HG03521 (cell line): ENCODE data around the gene CPA4.

Experiments used
- ATAC-seq: cut with Tn5 transposase; IDR thresholded peaks from one replicate; pipeline ENCODE4 v1.9.1; 2021; ENCODE audit warnings: mild to moderate bottlenecking, moderate library complexity; ENCODE audit not compliant: unreplicated experiment

The CPA4 gene

DNA sequence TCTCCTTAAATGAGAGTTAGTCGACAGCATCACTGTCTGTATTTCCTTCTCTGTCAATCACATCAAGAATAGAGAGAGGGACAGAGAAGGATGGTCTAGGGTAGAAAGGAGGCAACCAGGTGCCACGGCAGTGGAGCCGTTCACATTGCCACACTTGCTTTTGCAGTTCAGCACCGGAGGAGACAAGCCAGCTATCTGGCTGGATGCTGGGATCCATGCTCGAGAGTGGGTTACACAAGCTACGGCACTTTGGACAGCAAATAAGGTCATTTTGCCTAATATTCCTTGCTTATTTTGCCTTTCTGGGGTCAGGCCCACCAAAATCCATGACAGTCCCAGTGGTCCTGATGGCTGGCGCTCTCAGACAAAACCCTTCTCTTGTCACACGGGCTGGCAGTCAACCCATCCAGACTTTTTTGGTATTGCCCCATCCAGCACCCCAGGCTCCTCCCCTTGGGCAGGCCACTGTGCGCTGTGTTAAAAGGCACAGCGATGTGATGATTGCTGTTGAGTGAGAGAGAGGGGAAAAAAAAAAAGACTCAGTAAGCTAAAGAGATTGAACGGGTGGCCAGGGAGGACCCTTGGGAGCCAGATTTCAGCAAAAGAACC lies 17.9 kb upstream of the CPA4 start:
- no peak for ATAC-seq

DNA sequence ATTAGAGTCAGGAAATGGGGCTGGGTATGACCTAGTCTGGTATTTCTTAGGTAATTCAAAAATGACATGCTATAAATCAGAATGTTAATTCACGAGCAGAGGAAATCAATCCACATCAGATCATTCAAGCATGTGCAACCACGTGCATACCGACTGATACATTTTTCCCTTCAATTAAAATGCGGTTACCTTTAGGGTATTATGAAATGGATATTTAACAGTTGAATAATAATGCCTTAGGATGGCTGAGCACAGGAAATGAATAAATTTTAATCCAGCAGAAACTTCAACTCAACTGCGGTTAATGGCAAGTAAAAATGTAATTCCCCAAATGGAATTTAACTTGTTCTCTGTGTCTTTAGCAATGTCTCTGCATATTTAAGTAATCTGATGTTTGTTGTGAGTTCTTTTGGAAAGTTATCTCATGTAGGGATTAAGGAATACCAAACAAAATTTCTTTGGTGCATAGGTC lies 17.1 kb upstream of the CPA4 start:
- no peak for ATAC-seq

DNA sequence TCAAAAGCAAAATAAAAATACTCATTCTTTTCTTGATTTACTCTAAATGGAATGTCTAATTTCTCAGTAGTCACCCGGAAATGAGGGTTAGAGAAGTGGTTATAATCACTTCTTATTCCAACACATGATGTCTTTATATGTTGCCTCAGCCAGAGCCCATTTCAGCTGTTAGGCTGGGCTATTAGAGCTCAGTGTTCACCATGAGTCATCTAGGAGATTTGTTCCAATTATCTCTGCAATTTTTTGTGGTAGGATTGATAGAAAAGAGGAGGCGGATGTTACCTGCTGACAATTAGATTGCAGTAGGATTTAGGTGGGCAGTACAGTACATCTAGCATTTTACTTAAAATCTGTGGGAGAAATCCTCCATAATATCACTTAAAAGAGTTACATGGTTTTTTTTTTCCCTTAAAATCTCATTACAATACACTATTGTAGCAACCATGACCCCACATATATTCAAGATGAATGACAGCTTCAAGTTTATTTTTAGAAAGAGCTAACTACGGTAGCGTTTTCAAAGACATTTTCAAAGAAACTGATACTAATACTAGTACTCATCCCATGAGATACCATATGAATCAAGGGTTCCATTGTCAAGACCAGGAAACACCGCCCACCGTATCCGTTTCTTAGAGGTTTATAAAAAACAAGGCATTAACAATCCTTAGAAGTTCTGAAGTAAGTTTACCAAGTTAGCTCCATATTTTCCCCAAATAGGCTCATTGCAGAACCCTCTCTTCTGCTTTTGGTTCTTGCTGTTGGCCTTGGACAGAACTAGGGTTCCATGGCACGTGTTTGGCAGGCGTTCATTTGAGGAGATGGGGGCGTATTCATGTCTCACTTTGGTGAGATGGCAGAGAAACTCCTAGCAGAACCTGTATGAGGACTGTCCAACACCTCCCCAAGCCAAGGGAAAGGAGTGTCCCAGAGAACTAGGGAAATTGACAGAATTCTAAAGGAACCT lies 15.9 kb upstream of the CPA4 start:
- no peak for ATAC-seq

DNA sequence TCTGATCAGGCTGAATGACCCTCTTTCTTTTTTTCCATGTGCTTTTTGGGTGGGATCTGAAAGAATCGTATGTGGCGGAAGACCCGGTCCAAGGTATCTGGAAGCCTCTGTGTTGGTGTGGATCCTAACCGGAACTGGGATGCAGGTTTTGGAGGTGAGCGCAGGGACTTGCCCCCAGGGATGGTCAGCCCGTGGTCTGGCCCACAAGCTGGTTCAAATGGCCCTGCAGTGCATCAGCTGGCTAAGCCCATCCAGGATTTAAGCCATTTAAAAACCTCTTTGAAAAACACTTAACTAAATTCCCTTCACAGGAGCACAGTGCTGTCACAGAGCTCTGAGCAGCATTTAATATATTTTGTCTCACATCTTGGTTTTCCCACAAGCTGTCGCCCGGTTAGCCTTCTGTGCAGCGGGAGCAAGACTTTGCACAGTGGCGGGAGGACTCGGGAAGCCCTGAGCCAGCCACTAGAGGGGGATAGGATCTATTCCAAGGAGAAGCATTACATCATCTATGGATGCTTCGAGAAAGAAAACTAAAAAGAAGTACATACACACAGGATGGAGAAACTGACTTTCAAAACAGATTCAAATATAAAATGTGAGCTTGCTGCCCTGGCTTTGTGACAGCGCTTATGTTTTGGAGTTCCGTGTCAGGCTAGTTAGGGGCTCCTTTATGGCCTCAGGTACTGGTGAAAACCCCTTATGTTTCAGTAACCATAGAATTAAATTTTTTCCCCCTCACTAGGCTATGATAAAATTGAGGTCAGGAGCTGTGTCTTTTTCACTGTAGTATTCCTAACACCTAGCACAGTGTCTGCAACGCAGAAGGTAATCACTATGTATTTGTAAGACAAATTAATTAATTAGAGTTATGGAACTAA lies 15.0 kb upstream of the CPA4 start:
- ATAC-seq: no peak

DNA sequence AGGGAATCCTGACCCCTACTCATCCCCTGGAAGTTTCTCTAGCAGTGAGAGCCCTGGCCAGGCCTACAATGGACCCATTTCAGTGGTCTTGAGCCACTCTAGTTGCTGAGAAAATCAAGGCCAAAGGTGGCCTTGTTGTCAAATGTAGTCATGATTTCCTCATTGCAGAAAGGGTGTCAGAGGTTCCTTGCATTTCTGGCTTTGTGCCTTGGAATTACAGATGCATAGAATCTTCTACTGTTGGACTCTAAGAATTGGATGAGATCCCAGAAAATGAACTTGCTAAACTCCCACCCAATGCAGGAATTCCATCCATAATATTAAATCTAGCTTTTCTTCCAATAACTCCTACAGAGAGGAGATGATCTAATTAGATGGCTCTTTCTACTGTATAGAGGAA lies 14.1 kb upstream of the CPA4 start:
- no peak for ATAC-seq

DNA sequence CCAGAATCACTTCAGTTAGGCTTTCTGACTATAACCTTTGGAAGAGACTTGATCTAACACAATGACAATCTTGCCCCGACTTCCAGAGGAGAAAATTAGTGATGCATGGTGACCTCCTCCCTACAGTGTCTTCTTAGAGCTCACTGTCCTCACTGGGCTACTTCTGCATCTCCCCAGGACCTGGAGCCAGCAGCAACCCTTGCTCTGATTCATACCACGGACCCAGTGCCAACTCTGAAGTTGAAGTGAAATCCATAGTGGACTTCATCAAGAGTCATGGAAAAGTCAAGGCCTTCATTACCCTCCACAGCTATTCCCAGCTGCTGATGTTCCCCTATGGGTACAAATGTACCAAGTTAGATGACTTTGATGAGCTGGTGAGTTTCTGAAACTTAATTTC lies 13.7 kb upstream of the CPA4 start:
- no peak for ATAC-seq

DNA sequence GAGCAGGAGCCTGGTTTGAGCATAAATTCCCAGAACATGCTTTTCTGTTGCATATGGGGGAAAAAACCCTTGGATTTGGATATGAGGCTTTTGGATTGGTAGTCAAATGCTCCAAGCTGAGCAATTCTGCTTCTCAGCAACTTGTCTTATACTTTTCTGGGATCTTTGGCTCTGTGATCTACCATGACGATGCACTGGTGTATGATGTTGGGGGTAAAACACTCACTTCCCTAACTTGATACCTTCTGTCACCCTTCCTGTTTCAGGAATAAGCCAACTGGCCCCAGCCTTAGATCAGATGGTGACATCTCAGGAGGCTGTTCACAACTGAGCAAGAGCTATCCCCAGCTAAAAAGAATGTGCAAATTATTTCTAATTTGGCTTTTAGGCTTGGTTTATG lies 13.1 kb upstream of the CPA4 start:
- no peak for ATAC-seq

DNA sequence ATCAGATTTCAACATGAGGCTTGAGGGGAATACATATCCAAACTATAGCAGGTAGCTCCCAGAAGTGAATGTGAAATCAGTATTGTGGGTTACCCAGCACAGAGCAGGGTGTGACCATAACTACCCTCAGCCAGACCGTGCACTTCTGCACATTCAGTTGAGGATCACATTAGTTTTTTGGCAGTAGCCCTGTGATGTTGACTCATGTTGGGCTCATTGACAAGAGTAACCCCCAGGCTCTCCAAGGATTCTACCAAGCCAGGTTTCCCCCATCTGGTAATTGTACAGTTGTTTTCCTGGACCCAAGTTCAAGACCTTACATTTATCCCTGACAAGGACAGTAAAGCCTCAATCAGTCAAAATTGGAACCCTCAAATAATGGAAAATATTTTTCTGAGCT lies 11.7 kb upstream of the CPA4 start:
- no peak for ATAC-seq

DNA sequence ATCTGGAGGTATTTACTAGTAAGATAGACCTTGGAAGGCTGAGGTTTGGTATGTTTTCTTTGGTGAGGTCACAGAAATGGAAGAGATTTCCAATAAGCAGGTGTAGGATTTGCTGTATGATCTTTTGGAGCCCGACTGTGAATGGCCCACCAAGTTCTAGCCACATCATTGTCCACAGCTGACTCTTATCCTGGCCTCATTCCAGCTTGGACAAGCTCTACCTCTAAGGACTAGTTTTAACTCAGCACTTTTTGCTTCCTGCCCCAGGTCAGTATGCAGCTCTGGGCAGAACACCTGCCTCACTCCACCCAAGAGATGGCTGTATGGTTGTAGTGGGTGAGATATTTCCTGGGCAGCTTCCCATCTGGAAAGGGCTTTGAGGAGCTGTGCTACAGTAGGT lies 6.1 kb upstream of the CPA4 start:
- no peak for ATAC-seq

DNA sequence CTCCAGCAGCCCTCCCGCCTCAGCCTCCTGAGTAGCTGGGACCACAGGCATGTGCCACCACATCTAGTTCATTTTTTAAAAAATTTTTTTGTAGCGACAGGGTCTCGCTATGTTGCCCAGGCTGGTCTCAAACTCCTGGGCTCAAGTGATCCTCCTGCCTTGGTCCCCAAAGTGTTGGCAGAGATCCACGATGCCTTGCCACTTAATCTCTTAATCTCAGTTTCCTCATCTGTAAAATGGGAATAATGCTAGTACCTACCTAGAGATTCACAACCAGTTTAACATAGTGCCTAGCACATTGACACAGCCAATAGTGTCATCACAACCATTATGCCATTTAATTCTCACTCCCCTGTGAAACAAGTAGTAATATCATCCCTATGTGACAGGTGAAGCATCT lies 4.8 kb upstream of the CPA4 start:
- ATAC-seq: no peak

DNA sequence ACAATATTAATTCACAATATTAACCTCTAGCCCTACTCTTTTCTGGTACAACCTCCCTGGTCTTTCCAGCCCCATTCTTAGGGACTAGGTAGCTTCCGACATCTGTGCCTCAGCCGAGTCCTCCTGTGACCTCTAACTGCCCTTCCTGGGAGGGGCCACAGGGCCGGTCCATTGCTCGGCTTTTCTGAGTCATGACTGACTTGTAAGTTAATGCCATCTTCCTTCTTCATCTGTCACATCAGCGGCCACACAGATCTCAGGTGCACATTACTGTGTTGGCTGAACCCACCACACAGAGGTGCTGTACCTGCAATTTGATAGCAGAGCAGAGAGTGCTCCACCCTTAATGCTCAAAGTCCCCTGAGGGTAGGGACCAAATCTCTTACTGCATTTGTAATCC lies 4.1 kb upstream of the CPA4 start:
- ATAC-seq: no peak

DNA sequence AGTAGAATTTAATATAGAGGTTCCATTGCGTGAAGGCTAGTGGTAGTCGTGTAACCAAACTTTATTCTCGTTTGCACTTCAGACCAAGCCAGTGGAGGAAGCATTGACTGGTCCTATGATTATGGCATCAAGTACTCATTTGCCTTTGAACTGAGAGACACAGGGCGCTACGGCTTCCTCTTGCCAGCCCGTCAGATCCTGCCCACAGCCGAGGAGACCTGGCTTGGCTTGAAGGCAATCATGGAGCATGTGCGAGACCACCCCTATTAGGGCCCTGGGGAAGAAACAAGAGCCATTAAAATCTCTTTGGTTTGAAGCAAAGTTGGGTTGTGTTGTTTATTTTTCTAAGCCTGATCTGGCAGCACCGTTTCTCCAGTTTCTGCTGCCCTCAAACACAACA lies 3.5 kb upstream of the CPA4 start:
- ATAC-seq: no peak

DNA sequence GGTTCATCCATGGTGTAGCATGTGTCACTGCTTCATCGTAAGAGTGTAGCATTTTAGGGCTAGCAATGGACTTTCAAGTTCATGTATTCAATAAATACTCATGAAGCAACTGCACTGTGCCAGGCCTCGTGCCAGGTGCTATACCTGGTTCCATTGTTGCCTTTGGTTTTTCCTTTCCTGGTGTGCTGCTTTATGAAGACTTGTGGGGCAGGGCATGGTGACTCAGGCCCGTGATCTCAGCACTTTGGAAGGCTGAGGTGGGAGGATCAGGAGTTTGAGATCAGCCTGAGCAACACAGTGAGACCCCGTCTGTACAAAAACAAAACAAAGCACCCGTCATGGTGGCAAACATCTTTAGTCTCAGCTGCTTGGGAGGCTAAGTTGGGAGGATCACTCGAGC lies 2.2 kb upstream of the CPA4 start:
- no peak for ATAC-seq

DNA sequence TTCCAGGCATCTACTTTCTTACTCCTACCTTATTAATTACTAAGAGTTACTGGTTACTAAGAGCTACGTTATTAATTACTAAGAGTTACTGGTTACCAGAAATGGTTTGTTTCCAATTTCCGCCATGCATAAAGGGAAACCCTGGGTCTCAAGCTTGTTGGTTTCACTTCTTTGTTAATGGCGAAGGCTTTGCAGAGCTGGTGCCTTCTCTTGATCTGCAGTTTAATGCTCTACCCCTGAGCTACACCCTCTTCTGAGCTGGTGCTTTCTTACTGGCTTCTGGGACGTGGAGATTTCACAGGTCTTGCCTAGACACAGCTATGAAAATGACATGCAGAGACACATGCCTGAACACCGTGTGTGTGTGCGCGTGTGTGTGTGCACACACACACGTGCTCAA lies 560 bp downstream of the CPA4 start:
- no peak for ATAC-seq

DNA sequence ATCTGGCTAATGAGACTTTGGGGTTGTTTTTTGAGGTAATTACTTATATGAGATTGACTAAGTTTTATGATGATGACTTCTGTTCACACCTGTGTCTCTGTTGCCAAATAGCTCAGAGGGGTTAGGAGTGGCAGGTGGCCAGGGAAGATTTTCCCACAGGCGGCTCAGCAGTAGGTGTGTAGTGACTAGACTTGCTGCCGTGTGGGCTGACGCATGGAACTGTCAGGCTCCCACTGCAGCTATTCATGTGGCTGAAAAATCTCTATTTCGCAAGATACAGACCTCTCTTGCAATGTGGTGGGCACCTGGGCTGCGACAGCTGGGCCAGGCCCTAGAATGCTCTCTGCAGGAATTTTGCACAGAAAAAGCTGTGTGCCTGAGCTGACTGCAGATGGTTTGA lies 1.4 kb downstream of the CPA4 start:
- ATAC-seq: no peak

DNA sequence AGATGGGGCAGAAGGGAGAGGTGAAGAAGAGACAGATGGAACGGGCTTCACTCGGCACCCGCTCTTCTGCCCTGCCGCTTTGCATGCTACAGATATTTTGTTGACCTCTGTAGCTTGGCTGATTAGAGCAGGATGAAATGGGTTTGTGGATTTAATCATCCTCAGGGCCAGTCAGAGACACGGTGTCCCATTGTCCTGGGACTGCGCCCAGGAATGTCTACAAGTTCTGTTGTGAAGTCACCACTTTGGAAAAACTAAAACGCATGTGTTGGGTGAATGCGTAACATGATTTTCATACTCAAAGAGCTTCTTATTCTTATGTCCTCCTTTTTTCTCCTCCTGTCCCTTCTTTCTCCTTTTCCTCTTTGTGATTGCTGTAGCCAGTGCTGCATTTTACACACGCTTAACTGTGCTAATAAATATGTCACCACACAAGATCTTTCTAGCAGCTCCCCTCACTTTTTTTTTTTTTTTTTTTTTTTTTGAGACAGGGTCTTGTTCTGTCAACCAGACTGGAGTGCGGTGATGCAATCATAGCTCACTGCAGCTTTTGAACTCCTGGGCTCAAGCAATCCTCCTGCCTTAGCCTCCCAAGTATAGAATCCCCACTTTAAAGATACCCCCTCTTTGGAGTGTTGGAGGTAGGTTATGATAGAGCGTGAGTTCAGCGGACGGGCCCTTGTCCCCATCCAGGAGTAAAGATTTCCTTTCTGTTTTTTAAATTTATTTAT lies 3.4 kb downstream of the CPA4 start:
- ATAC-seq: no peak

DNA sequence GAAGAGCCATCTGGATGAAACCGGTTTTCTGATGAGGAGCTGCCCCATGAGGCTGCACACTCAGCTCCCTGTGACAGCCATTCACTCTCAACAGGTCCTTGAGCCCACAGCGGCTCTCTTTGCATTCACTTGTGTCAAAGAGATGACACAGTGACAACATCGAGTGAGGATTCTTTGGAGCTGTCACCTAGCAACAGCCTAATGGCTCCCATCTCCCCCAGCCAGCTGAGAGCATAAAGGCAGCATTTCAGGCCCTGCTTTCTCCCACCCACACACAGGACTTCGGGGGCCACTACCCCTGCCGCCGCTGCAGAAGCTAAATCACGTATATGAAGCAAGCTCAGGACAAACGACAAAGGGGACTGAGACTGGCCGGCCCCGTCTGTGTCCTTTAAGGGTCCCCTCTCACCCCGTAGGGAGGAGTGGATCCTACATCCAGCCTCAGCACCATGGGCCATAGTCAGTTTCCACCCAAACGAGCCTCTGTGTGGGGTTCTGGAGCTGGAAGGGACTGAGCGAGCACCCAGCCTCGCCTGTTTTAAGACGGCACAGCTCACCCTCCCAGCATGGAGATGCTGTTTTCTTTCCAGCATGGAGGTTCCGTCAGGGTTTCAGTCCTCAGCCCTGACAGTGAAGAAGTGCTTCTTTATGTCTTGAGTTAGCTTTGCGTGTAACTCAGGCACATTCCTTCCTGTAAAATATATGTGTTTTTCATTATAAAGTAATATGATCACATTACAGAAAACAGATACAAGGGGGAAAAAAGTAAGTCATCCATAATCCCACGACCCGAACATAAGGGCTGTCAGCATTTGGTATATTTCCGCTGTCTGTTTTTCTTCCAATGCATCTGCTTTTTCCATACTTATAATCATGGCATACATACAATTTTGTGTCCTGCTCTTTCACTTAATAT lies 4.9 kb downstream of the CPA4 start:
- ATAC-seq: no peak

DNA sequence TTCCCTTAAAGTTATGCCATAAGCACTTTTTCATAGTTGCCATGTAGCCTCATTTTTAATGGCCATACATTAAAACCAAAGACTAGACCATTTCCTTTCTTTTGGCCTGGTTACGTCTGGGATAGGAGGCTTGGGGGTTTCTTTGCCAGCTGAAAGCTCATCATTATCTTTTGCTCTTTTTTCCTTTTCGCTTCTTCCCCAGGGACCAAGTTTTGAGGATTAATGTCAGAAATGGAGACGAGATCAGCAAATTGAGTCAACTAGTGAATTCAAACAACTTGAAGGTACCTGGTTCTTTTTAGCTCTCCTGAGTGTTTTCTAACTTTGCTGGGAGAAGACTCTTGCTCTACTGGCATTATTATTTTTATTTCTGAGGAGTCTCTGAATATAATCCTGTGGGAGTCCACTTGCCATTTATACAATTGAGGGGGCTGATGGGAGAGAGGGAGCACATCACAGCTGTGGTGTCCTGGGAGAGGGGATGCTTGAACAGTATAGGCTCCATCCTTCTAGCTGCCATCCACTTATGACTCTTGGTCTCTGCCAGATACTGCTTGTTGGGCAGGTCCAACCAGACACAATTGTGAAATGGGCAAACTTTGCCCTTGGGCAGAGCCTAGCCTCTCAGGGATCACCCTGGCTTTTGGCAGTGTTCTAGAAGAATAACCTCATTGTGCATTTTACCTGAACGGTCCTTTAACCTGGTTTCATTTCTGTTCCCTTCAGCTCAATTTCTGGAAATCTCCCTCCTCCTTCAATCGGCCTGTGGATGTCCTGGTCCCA lies 5.8 kb downstream of the CPA4 start:
- no peak for ATAC-seq

DNA sequence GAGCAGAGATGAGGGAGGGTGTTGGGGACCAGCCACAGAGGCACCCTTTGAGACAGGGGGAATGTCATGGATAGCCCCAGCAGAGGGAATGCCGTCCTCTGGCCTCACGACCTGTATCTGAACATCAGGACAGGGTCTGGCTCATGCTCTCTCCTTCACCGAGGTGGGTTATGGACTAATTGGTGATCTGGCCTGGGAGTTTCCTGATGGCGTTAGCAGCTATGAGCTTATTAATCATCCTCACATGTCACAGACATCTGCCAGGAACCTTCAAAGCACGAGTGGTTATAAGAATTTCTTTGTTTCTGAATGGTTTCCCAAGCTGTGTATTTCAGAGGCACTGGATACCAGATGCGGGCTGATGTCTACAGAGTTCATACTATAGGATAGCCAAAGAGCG lies 6.9 kb downstream of the CPA4 start:
- ATAC-seq: no peak
